NT2/D1 (cell line): Measurements from ENCODE around the gene KCNQ5.

Experiments
- DNase-seq: peaks from one replicate; pipeline ENCODE4 v3.0.0-alpha.2; 2011; ENCODE audit warnings: low read depth, low spot score
- H3K27me3 ChIP-seq: 2 replicates; pipeline ENCODE4 v1.6.0; 2011; ENCODE audit warnings: mild to moderate bottlenecking; ENCODE audit not compliant: insufficient read length, insufficient read depth
- H3K36me3 ChIP-seq: 2 replicates; pipeline ENCODE4 v1.6.1; 2011; ENCODE audit warnings: mild to moderate bottlenecking, low read length, mixed read lengths; ENCODE audit not compliant: insufficient read depth, insufficient read length
- H3K4me1 ChIP-seq: 2 replicates; pipeline ENCODE4 v1.5.1; 2011; ENCODE audit not compliant: insufficient read depth, insufficient read length
- H3K4me3 ChIP-seq: 2 replicates; pipeline ENCODE4 v1.5.1; 2011; ENCODE audit warnings: low read depth; ENCODE audit not compliant: insufficient read length
- H3K9ac ChIP-seq: 2 replicates; pipeline ENCODE4 v1.6.0; 2011; ENCODE audit warnings: low read depth; ENCODE audit not compliant: insufficient read length
- H3K9me3 ChIP-seq: 2 replicates; pipeline ENCODE4 v1.5.1; 2011; ENCODE audit warnings: mild to moderate bottlenecking, low read length; ENCODE audit not compliant: insufficient read depth
- SUZ12 ChIP-seq: IDR thresholded peaks from 2 replicates; pipeline ENCODE4 v1.6.1; 2011; ENCODE audit not compliant: insufficient read length, insufficient read depth; ENCODE audit errors: extremely low read depth
- YY1 ChIP-seq: IDR thresholded peaks from 2 replicates; pipeline ENCODE4 v1.6.1; 2011; ENCODE audit not compliant: insufficient read length, insufficient read depth
- ZNF274 ChIP-seq: IDR thresholded peaks from 2 replicates; pipeline ENCODE4 v1.6.1; 2011; ENCODE audit warnings: mild to moderate bottlenecking, low read depth, low read length

Gene KCNQ5

GRCh38 chr6:73156793-73157767, 535.2 kb downstream of the KCNQ5 start:
- DNase-seq: no peak
- Histone ChIP-seq H3K9me3 (no peaks in the 10 kb centered on the region), H3K4me3 (no peak overlapping the region), H3K27me3 (no peaks in the 10 kb centered on the region), H3K36me3 (no peaks in the 10 kb centered on the region), H3K9ac (no peak overlapping the region), H3K4me1 (no peaks in the 10 kb centered on the region)
- TF ChIP-seq YY1 (no peak), SUZ12 (no peak), ZNF274 (no peak)

GRCh38 chr6:73157870-73158269, 536.0 kb downstream of the KCNQ5 start:
- no peak overlapping the region for H3K4me3 ChIP-seq
- TF ChIP-seq ZNF274 (no peak), YY1 (no peak)
- no peaks in the 10 kb centered on the region for H3K9me3 ChIP-seq

DNA sequence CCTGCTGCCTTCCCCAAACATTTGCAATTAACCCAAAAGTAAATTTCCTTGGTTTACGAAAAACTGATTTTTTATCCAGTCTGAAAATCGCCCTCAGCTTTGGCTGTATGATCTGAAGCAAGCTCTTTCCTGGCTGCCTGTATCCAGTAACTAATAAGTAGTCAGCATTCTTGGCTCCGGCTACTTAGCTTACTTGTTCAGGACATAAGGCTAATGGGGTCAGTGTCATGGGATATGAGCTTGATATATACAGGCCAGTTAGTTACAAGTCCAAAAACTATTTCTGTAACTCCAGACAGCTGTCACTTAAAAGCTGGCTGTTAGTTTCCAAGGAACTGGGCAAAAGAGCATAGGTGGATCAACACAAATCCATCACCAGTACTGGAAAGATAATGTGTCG, 547.2 kb downstream of the KCNQ5 start:
- Histone ChIP-seq H3K9ac (no peak overlapping the region), H3K27me3 (no peaks in the 10 kb centered on the region), H3K9me3 (no peaks in the 10 kb centered on the region), H3K4me3 (no peak overlapping the region), H3K36me3 (no peaks in the 10 kb centered on the region), H3K4me1 (no peaks in the 10 kb centered on the region)
- no peak for DNase-seq
- no peak for TF ChIP-seq SUZ12
- TF ChIP-seq ZNF274: no peak
- TF ChIP-seq YY1: no peak

More at GRCh38 chr6:73157870-73158269, 536.0 kb downstream of the KCNQ5 start:
- no peaks in the 10 kb centered on the region for H3K27me3 ChIP-seq
- H3K4me1 ChIP-seq: no peaks in the 10 kb centered on the region
- no peak overlapping the region for H3K9ac ChIP-seq
- no peak for DNase-seq
- no peaks in the 10 kb centered on the region for H3K36me3 ChIP-seq

- TF ChIP-seq SUZ12 (no peak), ZNF274 (no peak), YY1 (no peak)
- H3K4me3 ChIP-seq: no peak overlapping the region
- no peaks in the 10 kb centered on the region for H3K36me3 ChIP-seq
- no peak overlapping the region for H3K9ac ChIP-seq
- no peaks in the 10 kb centered on the region for H3K9me3 ChIP-seq
- no peaks in the 10 kb centered on the region for H3K27me3 ChIP-seq
- H3K4me1 ChIP-seq: no peaks in the 10 kb centered on the region
- no peak for DNase-seq
Observed at GRCh38 chr6:73169633-73170032, 547.8 kb downstream of the KCNQ5 start.

DNA sequence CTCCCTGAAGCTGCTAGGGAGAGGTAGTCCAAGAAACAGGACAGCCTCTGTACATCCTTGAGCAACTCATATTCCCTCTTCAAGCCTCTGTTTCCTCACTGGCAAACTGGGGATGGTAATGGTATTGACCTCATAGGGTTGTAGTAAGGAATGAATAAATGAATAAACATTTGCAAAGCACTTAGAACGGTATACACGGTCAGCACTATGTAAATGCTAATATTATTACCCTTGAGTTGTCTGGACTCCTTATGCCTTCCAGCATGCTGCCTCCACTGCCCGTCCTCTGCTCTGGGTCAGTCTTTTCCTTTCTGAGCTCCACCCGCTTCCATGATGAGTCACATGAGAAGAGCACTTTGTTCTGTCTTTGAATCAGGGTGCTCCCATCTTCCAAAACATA, 552.8 kb downstream of the KCNQ5 start:
- Histone ChIP-seq H3K4me1 (no peaks in the 10 kb centered on the region), H3K9ac (no peak overlapping the region), H3K9me3 (no peaks in the 10 kb centered on the region), H3K27me3 (no peaks in the 10 kb centered on the region), H3K36me3 (no peaks in the 10 kb centered on the region), H3K4me3 (no peak overlapping the region)
- DNase-seq: no peak
- TF ChIP-seq YY1: no peak
- TF ChIP-seq SUZ12: no peak
- TF ChIP-seq ZNF274: no peak

DNA sequence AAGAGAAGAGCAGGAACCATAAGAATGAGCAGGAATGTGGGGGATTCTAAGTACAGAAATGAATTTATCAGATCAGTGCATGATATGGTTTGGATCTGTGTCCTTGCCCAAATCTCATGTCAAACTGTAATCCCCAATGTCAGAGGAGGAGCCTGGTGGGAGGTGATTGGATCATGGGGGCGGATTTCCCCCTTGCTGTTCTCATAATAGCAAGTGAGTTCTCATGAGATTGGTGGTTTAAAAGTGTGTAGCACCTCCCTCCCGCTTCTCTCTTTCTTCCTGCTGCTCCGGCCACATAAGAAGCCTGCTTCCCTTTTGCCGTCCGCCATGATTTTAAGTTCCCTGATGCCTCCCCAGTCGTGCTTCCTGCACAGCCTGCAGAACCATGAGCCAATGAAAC, 554.2 kb downstream of the KCNQ5 start:
- Histone ChIP-seq H3K4me3 (no peak overlapping the region), H3K27me3 (no peaks in the 10 kb centered on the region), H3K9ac (no peak overlapping the region), H3K36me3 (no peaks in the 10 kb centered on the region), H3K4me1 (no peaks in the 10 kb centered on the region), H3K9me3 (no peaks in the 10 kb centered on the region)
- TF ChIP-seq ZNF274: no peak
- no peak for TF ChIP-seq SUZ12
- no peak for TF ChIP-seq YY1
- DNase-seq: no peak

DNA sequence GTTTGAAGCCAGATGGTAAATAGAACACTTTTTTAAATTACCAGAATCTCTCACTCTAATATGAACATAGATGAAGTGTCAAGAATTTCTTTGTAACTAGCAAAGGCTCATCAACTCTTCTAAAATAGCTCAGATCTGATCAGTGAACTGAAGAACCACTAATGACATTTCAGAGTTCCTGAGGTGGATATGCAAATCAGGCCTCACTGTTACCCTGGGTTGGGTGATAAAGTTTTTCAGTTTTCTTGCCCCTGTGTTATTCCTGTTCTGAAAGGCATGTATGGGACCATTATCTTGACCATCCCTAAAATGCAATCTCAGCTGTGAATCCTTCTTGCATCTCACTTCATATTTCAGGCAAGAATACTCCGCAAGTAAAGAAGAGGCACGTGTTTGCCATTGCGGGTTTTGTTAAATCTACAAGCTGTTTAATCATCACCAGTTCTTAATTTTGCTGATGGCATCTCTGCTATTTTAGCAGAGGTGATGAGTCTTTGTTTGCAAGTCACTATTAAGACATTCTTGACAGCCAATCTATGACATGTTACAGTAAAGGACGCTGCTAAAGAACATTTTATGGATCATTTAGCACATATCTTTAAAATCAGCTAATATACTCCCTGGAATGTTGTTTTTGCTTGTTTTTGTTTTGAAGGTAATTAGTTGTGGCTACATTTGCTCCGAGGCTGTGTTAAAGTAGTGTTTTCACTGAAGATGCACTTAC, 555.5 kb downstream of the KCNQ5 start:
- no peak for DNase-seq
- TF ChIP-seq SUZ12 (no peak), ZNF274 (no peak), YY1 (no peak)
- no peaks in the 10 kb centered on the region for H3K4me1 ChIP-seq
- no peaks in the 10 kb centered on the region for H3K36me3 ChIP-seq
- H3K4me3 ChIP-seq: no peak overlapping the region
- no peaks in the 10 kb centered on the region for H3K9me3 ChIP-seq
- H3K9ac ChIP-seq: no peak overlapping the region
- no peaks in the 10 kb centered on the region for H3K27me3 ChIP-seq
